H1 (cell line): ENCODE results near the gene FCRL2. TPM values are rescaled to one million over a fixed set of nuclear protein-coding genes. Genes with fewer than 3 reads are reported as not detected.

Experiments used
- CTCF ChIA-PET: fragments of 300-600 bp; sonication (Branson Sonifier 250); formaldehyde crosslinking; loops from one replicate; lab custom pipeline; 2021; ENCODE audit not compliant: partially characterized antibody; lab: Charles Lee
- POLR2A ChIA-PET: fragments of 300-600 bp; sonication (Branson Sonifier 250); formaldehyde crosslinking; loops from one replicate; lab custom pipeline; 2021; ENCODE audit warnings: inconsistent platforms; ENCODE audit not compliant: partially characterized antibody; lab: Charles Lee
- DNase-seq, 2 experiments: peaks; one replicate each; pipeline versions ENCODE4 v3.0.0 to v3.0.0-alpha.2; 2010 to 2022; ENCODE audit warnings: low spot score in 2 of 2, low read depth in 1 of 2, mixed read lengths in 1 of 2
- FAIRE-seq: peaks from 2 replicates; lab custom pipeline; 2011; peaks lifted over from hg19 to GRCh38; lab: Jason Lieb, UNC
- H2AFZ ChIP-seq: 2 replicates; pipeline ENCODE4 v1.8.1; 2012; ENCODE audit warnings: low read length, inconsistent platforms
- H2AK5ac ChIP-seq: 2 replicates; pipeline ENCODE4 v1.6.1; 2013; ENCODE audit warnings: low read depth, low read length
- H2BK120ac ChIP-seq: replicated peaks from 2 replicates; pipeline ENCODE3; 2013; ENCODE audit warnings: low read depth, low read length, inconsistent platforms
- H2BK12ac ChIP-seq: 2 replicates; pipeline ENCODE4 v1.6.1; 2013; ENCODE audit warnings: low read depth, low read length
- H2BK15ac ChIP-seq: 2 replicates; pipeline ENCODE4 v1.6.1; 2013; ENCODE audit warnings: low read length
- H2BK20ac ChIP-seq: 2 replicates; pipeline ENCODE4 v1.6.1; 2013; ENCODE audit warnings: low read length
- H2BK5ac ChIP-seq: 2 replicates; pipeline ENCODE4 v1.6.1; 2013; ENCODE audit warnings: low read depth, low read length
- H3K14ac ChIP-seq: 2 replicates; pipeline ENCODE4 v1.6.1; 2013; ENCODE audit warnings: inconsistent platforms; ENCODE audit not compliant: insufficient read length
- H3K18ac ChIP-seq: 2 replicates; pipeline ENCODE4 v1.6.1; 2013; ENCODE audit warnings: low read length; ENCODE audit errors: extremely low read depth
- H3K23ac ChIP-seq: 2 replicates; pipeline ENCODE4 v1.6.1; 2013; ENCODE audit warnings: inconsistent platforms; ENCODE audit not compliant: insufficient read length
- H3K23me2 ChIP-seq: 2 replicates; pipeline ENCODE4 v1.6.1; 2013; ENCODE audit warnings: low read depth, low read length
- H3K27ac ChIP-seq: 2 replicates; pipeline ENCODE4 v1.6.1; 2011; ENCODE audit warnings: low read depth, low read length, inconsistent platforms
- H3K27me3 ChIP-seq, 4 experiments: replicated peaks in 1 of 4; 1 replicate in 1 of 4; 2 replicates in 3 of 4; pipeline versions ENCODE4 v1.6.1 to v1.8.1; 2011 to 2013; ENCODE audit warnings: low read length in 3 of 4, mild to moderate bottlenecking in 3 of 4, inconsistent platforms in 2 of 4, mixed read lengths in 2 of 4, moderate library complexity in 1 of 4; ENCODE audit not compliant: control insufficient read depth in 3 of 4, insufficient read depth in 3 of 4; ENCODE audit errors: extremely low read depth in 1 of 4
- H3K36me3 ChIP-seq, 4 experiments: 2 replicates each; pipeline versions ENCODE4 v1.6.1 to v1.8.1; 2011 to 2013; ENCODE audit warnings: mild to moderate bottlenecking in 4 of 4, low read length in 3 of 4, moderate library complexity in 2 of 4, control low read depth in 1 of 4, inconsistent platforms in 1 of 4; ENCODE audit not compliant: insufficient read depth in 4 of 4, control insufficient read depth in 2 of 4
- H3K4ac ChIP-seq: replicated peaks from 2 replicates; pipeline ENCODE3; 2013; ENCODE audit warnings: low read length, low read depth, mixed read lengths, inconsistent platforms; ENCODE audit not compliant: insufficient read length
- H3K4me1 ChIP-seq, 4 experiments: replicated peaks in 1 of 4; 1 replicate in 1 of 4; 2 replicates in 3 of 4; pipeline versions ENCODE4 v1.6.1 to v1.8.1; 2011 to 2013; ENCODE audit warnings: low read length in 3 of 4, inconsistent platforms in 2 of 4, mixed read lengths in 1 of 4; ENCODE audit not compliant: insufficient read depth in 4 of 4, control insufficient read depth in 3 of 4
- H3K4me2 ChIP-seq, 2 experiments: 2 replicates each; pipeline versions ENCODE4 v1.6.1 to v1.8.1; 2011 to 2013; ENCODE audit warnings: low read depth in 2 of 2, low read length in 2 of 2, control low read depth in 1 of 2, inconsistent platforms in 1 of 2, mild to moderate bottlenecking in 1 of 2; ENCODE audit not compliant: insufficient read depth in 1 of 2
- H3K4me3 ChIP-seq, 4 experiments: fragments of 200-600, 300-600 bp in 1 of 4; sonication (generic), shearing (Covaris generic), sonication (Bioruptor Twin) in 1 of 4; 2 replicates each; pipeline versions ENCODE4 v1.5.1 to v1.8.1; 2011 to 2016; ENCODE audit warnings: low read length in 4 of 4, low read depth in 3 of 4, control low read depth in 2 of 4, inconsistent platforms in 2 of 4, mild to moderate bottlenecking in 2 of 4, mixed read lengths in 1 of 4, moderate library complexity in 1 of 4; ENCODE audit not compliant: insufficient read depth in 2 of 4; ENCODE audit errors: extremely low read depth in 1 of 4
- H3K56ac ChIP-seq: replicated peaks from 2 replicates; pipeline ENCODE3; 2013; ENCODE audit warnings: low read depth, mild to moderate bottlenecking, mixed read lengths, low read length, inconsistent platforms; ENCODE audit not compliant: insufficient read length
- H3K79me1 ChIP-seq: 2 replicates; pipeline ENCODE4 v1.6.1; 2013; ENCODE audit warnings: low read depth, low read length, control low read depth
- H3K79me2 ChIP-seq, 2 experiments: 2 replicates each; pipeline versions ENCODE4 v1.6.1 to v1.8.1; 2012 to 2013; ENCODE audit warnings: low read length in 2 of 2, mild to moderate bottlenecking in 2 of 2, inconsistent platforms in 1 of 2; ENCODE audit not compliant: insufficient read depth in 2 of 2, control insufficient read depth in 1 of 2
- H3K9ac ChIP-seq, 4 experiments: replicated peaks in 1 of 4; 1 replicate in 1 of 4; 2 replicates in 3 of 4; pipeline versions ENCODE4 v1.6.1 to v1.8.1; 2011 to 2013; ENCODE audit warnings: low read depth in 3 of 4, low read length in 3 of 4, control low read depth in 2 of 4, mild to moderate bottlenecking in 2 of 4, moderate library complexity in 2 of 4, inconsistent platforms in 1 of 4; ENCODE audit errors: extremely low read depth in 1 of 4
- H3K9me3 ChIP-seq, 2 experiments: 2 replicates each; pipeline versions ENCODE4 v1.6.1 to v1.8.1; 2012 to 2013; ENCODE audit warnings: mild to moderate bottlenecking in 2 of 2, moderate library complexity in 2 of 2, control low read depth in 1 of 2, inconsistent platforms in 1 of 2, low read depth in 1 of 2, low read length in 1 of 2, mixed read lengths in 1 of 2; ENCODE audit not compliant: insufficient read depth in 2 of 2
- H4K20me1 ChIP-seq, 2 experiments: replicated peaks in 1 of 2; 2 replicates each; pipeline versions ENCODE3 to v1.8.1; 2011 to 2013; ENCODE audit warnings: inconsistent platforms in 2 of 2, low read length in 2 of 2, mild to moderate bottlenecking in 1 of 2; ENCODE audit not compliant: insufficient read depth in 2 of 2, control insufficient read depth in 1 of 2
- H4K5ac ChIP-seq: 2 replicates; pipeline ENCODE4 v1.6.1; 2013; ENCODE audit warnings: low read length, low read depth, mixed read lengths, inconsistent platforms; ENCODE audit not compliant: insufficient read length
- H4K8ac ChIP-seq: 2 replicates; pipeline ENCODE4 v1.8.0; 2013; ENCODE audit warnings: mild to moderate bottlenecking, moderate library complexity, low read length, inconsistent platforms; ENCODE audit not compliant: insufficient read depth; ENCODE audit errors: extremely low read depth
- H4K91ac ChIP-seq: replicated peaks from 2 replicates; pipeline ENCODE3; 2013; ENCODE audit warnings: low read length, mixed read lengths, inconsistent platforms; ENCODE audit not compliant: insufficient read length
- BACH1 ChIP-seq: IDR thresholded peaks from 2 replicates; pipeline ENCODE4 v1.6.1; 2012; ENCODE audit warnings: low read length, improper control_type of control experiment
- KDM5A ChIP-seq: fragments of 200-600 bp; IDR thresholded peaks from 2 replicates; pipeline ENCODE4 v1.7.1; 2012; ENCODE audit warnings: mild to moderate bottlenecking, low read length, inconsistent platforms, mixed read lengths
- POLR2A ChIP-seq, 2 experiments: IDR thresholded peaks; 1 replicate in 1 of 2; 2 replicates in 1 of 2; pipeline ENCODE4 v1.6.1; 2011; ENCODE audit warnings: low read depth in 2 of 2, low read length in 2 of 2, mild to moderate bottlenecking in 2 of 2; ENCODE audit errors: control extremely low read depth in 1 of 2
- RBBP5 ChIP-seq: IDR thresholded peaks from 2 replicates; pipeline ENCODE4 v1.7.1; 2012; ENCODE audit warnings: low read depth, mild to moderate bottlenecking, inconsistent platforms, low read length, moderate library complexity, borderline replicate concordance
- TAF1 ChIP-seq: IDR thresholded peaks from 2 replicates; pipeline ENCODE4 v1.6.1; 2011; ENCODE audit warnings: mild to moderate bottlenecking, low read depth, low read length
- WGBS, 2 experiments: shearing (Covaris generic) in 1 of 2; methylation state at CpG; one replicate each; pipeline versions ENCODE4 v1.1.6 to v1.1.7; 2013 to 2015; ENCODE audit warnings: low lambda C conversion rate in 2 of 2, mixed read lengths in 2 of 2, inconsistent platforms in 1 of 2, low coverage in 1 of 2, missing lambda C conversion rate in 1 of 2; ENCODE audit not compliant: insufficient replicate concordance in 2 of 2, insufficient coverage in 1 of 2, insufficient read length in 1 of 2; ENCODE audit errors: extremely low coverage in 1 of 2, missing lambda C conversion rate in 1 of 2; 5-methylcytosine and 5-hydroxymethylcytosine counted together
- polyA plus RNA-seq, 7 experiments: library from polyadenylated mRNA; depleted of rRNA in 3 of 7; stranded (reverse) in 5 of 7; unstranded in 2 of 7; fragments of >200 nt in 5 of 7; fragments of 200-250 nt in 2 of 7; gene quantifications; 1 replicate in 5 of 7; 2 replicates in 1 of 7; 4 replicates in 1 of 7; pipeline versions ENCODE4 v1.2.1 to v1.2.3, GENCODE V29; 2011 to 2013; ENCODE audit warnings: missing spikeins in 2 of 7, mixed read lengths in 2 of 7
- total RNA-seq: library from RNA; stranded (reverse); fragmentation: NEBNext Ultra II Directional; extraction: Animal tissue kit (Norgen Biotek cat#: 25700); gene quantifications from 2 replicates; pipeline ENCODE4 v1.2.1, GENCODE V29; 2021
- TF ChIP-seq, protein P1 (sequence below): IDR thresholded peaks from 2 replicates; pipeline ENCODE4 v1.6.1; 2011; ENCODE audit warnings: low read depth, mild to moderate bottlenecking, low read length; ENCODE audit not compliant: insufficient read depth

Gene FCRL2
- total and polyA plus RNA-seq, 2 of the 8 experiments (the other 6 are each of a cell fraction or from before 2014, with no cell fraction given), result not detected

DNA sequence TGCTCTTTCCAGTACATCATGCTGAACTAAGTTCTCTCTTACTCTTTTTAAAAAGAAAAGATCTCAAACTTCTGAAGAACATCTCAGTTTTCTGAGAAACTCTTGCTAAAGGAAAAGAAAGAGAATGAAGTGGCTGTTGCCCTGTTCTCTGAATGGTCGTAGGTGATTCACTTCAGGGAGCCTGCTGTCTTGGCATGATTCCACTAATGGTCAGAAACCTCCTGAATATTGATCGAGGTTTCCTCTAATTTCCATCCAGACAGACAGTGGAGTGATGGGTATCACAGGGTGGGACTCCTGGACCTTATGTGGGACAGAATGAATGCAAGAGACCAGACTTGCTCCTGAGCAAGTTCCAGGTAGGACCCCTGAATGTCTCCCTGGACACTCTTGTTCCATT, 2.5 kb downstream of the FCRL2 start:
- H3K79me1 ChIP-seq, result no peaks in the 10 kb centered on the region
- H3K9me3 ChIP-seq, result no peaks in the 10 kb centered on the region
- WGBS, 2 experiments, result 88% methylated on average over 2 of the region's 2 CpGs; no CpG with 5 or more reads in 1 of the 2 experiments
- H4K5ac ChIP-seq, result no peak overlapping the region
- CTCF ChIA-PET, result interaction anchor here (0.7 to 2.6 kb wide), 12 partner anchors 9 to 410 kb away, joined by 3 to 16 read pairs (median 4); no protein-coding TSS in a partner anchor
- H2AK5ac ChIP-seq, result no peak overlapping the region
- no peak overlapping the region for H2BK20ac ChIP-seq
- no peak overlapping the region for H3K4ac ChIP-seq
- H3K4me3 ChIP-seq, result no peak overlapping the region
- DNase-seq (no peak), FAIRE-seq (no peak)
- no peak overlapping the region for H3K14ac ChIP-seq
- no peaks in the 10 kb centered on the region for H3K4me1 ChIP-seq
- no peaks in the 10 kb centered on the region for H4K20me1 ChIP-seq
- H3K23ac ChIP-seq, result no peak overlapping the region
- no peaks in the 10 kb centered on the region; a peak in 1 of 7 replicates for H3K27me3 ChIP-seq
- H4K91ac ChIP-seq, result no peak overlapping the region
- no peaks in the 10 kb centered on the region for H3K79me2 ChIP-seq
- H3K9ac ChIP-seq, result no peak overlapping the region
- H2BK120ac ChIP-seq, result no peak overlapping the region
- H2AFZ ChIP-seq, result no peak overlapping the region
- H3K4me2 ChIP-seq, result no peak overlapping the region
- H3K36me3 ChIP-seq, result no peaks in the 10 kb centered on the region
- no peaks in the 10 kb centered on the region for H3K23me2 ChIP-seq
- H3K18ac ChIP-seq, result no peak overlapping the region
- H2BK15ac ChIP-seq, result no peak overlapping the region
- no peak overlapping the region for H2BK12ac ChIP-seq
- no peak overlapping the region for H3K27ac ChIP-seq
- H3K56ac ChIP-seq, result no peak overlapping the region
- H2BK5ac ChIP-seq, result no peak overlapping the region
- POLR2A ChIA-PET, result no interaction called here
- H4K8ac ChIP-seq, result no peak overlapping the region
- no peak for TF ChIP-seq TAF1
- TF ChIP-seq BACH1, result no peak
- TF ChIP-seq POLR2A (IDR thresholded peaks at IDR 0.05; ENCODE audit: control extremely low read depth in 1 of 2, low read depth in 2 of 2, low read length in 2 of 2), result no peak
- TF ChIP-seq, protein P1, sequence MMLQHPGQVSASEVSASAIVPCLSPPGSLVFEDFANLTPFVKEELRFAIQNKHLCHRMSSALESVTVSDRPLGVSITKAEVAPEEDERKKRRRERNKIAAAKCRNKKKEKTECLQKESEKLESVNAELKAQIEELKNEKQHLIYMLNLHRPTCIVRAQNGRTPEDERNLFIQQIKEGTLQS, result no peak
- TF ChIP-seq KDM5A, result no peak
- TF ChIP-seq RBBP5, result no peak
